Jurkat, Clone E6-1 (cell line): ENCODE data around the gene SLC25A24. TPM values are rescaled to one million over a fixed set of nuclear protein-coding genes. Genes with fewer than 3 reads are reported as not detected.
"Not testable (repeated sequence)": the region's sequence is repeated elsewhere in the genome, so short reads cannot be mapped to it uniquely, and the experiment has no call there.

Experiments
- DNase-seq: peaks from one replicate; pipeline ENCODE4 v3.0.0-alpha.2; 2011; ENCODE audit warnings: low read depth, low spot score
- H3K4me3 ChIP-seq: 2 replicates; pipeline ENCODE4 v1.5.1; 2011; ENCODE audit warnings: mild to moderate bottlenecking, low read length, control low read depth, moderate library complexity
- polyA plus RNA-seq: library from polyadenylated mRNA; unstranded; fragments of >200 nt; gene quantifications from one replicate; pipeline ENCODE4 v1.2.1, GENCODE V29; 2012; ENCODE audit warnings: missing spikeins; ENCODE audit not compliant: insufficient read length, insufficient read depth

SLC25A24 gene
- 11.7 TPM for polyA plus RNA-seq

- H3K4me3 ChIP-seq: peak within 1 kb of the TSS; percentile 86
- peak; percentile 47 for DNase-seq
These were observed at the start of gene SLC25A24 for GRCh38 chr1:108199781-108200686. Gene SLC25A24, minus strand, starts transcription at chr1:108200343. Its CDS starts 205 bp downstream, at chr1:108200138.

- not testable (repeated sequence) for H3K4me3 ChIP-seq, DNase-seq
These were observed 43.8 kb upstream of the SLC25A24 start, which contains the start of gene NBPF4 for GRCh38 chr1:108243976-108244375. Gene NBPF4, minus strand, starts transcription at chr1:108244076. Its CDS starts 315 bp downstream, at chr1:108243761.

- not testable (repeated sequence) for H3K4me3 ChIP-seq, DNase-seq
These were observed 39.3 kb upstream of the SLC25A24 start for GRCh38 chr1:108239426-108239825.

- not testable (repeated sequence) for H3K4me3 ChIP-seq, DNase-seq
These were observed 35.2 kb upstream of the SLC25A24 start for GRCh38 chr1:108235308-108235707.

- not testable (repeated sequence) for DNase-seq, H3K4me3 ChIP-seq
These were observed 32.0 kb upstream of the SLC25A24 start for GRCh38 chr1:108232183-108232582.

GRCh38 chr1:108229976-108230375, 29.8 kb upstream of the SLC25A24 start:
- H3K4me3 ChIP-seq, DNase-seq: not testable (repeated sequence)

GRCh38 chr1:108227772-108228171, 27.6 kb upstream of the SLC25A24 start:
- not testable (repeated sequence) for DNase-seq, H3K4me3 ChIP-seq

GRCh38 chr1:108226855-108227254, 26.7 kb upstream of the SLC25A24 start:
- not testable (repeated sequence) for DNase-seq, H3K4me3 ChIP-seq

GRCh38 chr1:108223226-108223625, 23.1 kb upstream of the SLC25A24 start:
- DNase-seq, H3K4me3 ChIP-seq: not testable (repeated sequence)

GRCh38 chr1:108217515-108218174, 17.5 kb upstream of the SLC25A24 start:
- not testable (repeated sequence) for DNase-seq, H3K4me3 ChIP-seq

- not testable (repeated sequence) for DNase-seq, H3K4me3 ChIP-seq
These were observed 16.9 kb upstream of the SLC25A24 start for GRCh38 chr1:108217007-108217406.

GRCh38 chr1:108216028-108216890, 16.1 kb upstream of the SLC25A24 start:
- DNase-seq, H3K4me3 ChIP-seq: not testable (repeated sequence)

GRCh38 chr1:108214641-108215465, 14.7 kb upstream of the SLC25A24 start:
- not testable (repeated sequence) for H3K4me3 ChIP-seq

GRCh38 chr1:108211014-108211413, 10.9 kb upstream of the SLC25A24 start:
- no peak overlapping the region for H3K4me3 ChIP-seq
- no peak for DNase-seq

More at GRCh38 chr1:108214641-108215465, 14.7 kb upstream of the SLC25A24 start:
- not testable (repeated sequence) for DNase-seq

GRCh38 chr1:108209456-108210108, 9.4 kb upstream of the SLC25A24 start:
- H3K4me3 ChIP-seq: no peak overlapping the region
- no peak for DNase-seq

GRCh38 chr1:108208724-108209446, 8.7 kb upstream of the SLC25A24 start:
- H3K4me3 ChIP-seq: no peak overlapping the region
- DNase-seq: no peak

GRCh38 chr1:108203582-108203981, 3.4 kb upstream of the SLC25A24 start:
- DNase-seq, H3K4me3 ChIP-seq: not testable (repeated sequence)
